GM13977 (cell line): ENCODE data around the gene GPC4.

ENCODE experiments used
- DNase-seq: peaks from one replicate; pipeline ENCODE4 v3.0.0; 2012; ENCODE audit warnings: low spot score
- CTCF ChIP-seq: IDR thresholded peaks from 2 replicates; pipeline ENCODE4 v1.5.1; 2012; ENCODE audit warnings: mild to moderate bottlenecking, control low read depth; ENCODE audit not compliant: insufficient read depth; ENCODE audit errors: extremely low read depth, missing control alignments
- in situ Hi-C: fragments of 300-500 bp; cut with MboI; formaldehyde crosslinking; loops from one replicate; pipeline ENCODE4 v1.12.0; 2022; ENCODE audit warnings: low sequenced_read_pairs, low pct_unique_long_range_greater_than_20kb, mixed read lengths, inconsistent platforms; ENCODE audit not compliant: unreplicated experiment

GPC4 gene

GRCh38 chrX:133389975-133390374 is 25.3 kb downstream of the GPC4 start:
- TF ChIP-seq CTCF = no peak
- DNase-seq = no peak
- in situ Hi-C loops = no loop called here

GRCh38 chrX:133384454-133384853 is 30.8 kb downstream of the GPC4 start:
- no peak for TF ChIP-seq CTCF
- in situ Hi-C loops = no loop called here
- no peak for DNase-seq

- in situ Hi-C loops = no loop called here
- TF ChIP-seq CTCF = no peak
- DNase-seq = no peak
Measured at GRCh38 chrX:133380711-133381619, 34.3 kb downstream of the GPC4 start.

GRCh38 chrX:133376422-133376821 is 38.9 kb downstream of the GPC4 start:
- no peak for TF ChIP-seq CTCF
- in situ Hi-C loops = no loop called here
- DNase-seq = no peak

GRCh38 chrX:133375615-133376340 is 39.5 kb downstream of the GPC4 start:
- TF ChIP-seq CTCF = no peak
- DNase-seq = no peak
- in situ Hi-C loops = no loop called here

GRCh38 chrX:133374874-133375387 is 40.4 kb downstream of the GPC4 start:
- in situ Hi-C loops = no loop called here
- DNase-seq = no peak
- TF ChIP-seq CTCF = no peak
